ENCODE data around the gene TMEM258.

TMEM258 gene

DNA sequence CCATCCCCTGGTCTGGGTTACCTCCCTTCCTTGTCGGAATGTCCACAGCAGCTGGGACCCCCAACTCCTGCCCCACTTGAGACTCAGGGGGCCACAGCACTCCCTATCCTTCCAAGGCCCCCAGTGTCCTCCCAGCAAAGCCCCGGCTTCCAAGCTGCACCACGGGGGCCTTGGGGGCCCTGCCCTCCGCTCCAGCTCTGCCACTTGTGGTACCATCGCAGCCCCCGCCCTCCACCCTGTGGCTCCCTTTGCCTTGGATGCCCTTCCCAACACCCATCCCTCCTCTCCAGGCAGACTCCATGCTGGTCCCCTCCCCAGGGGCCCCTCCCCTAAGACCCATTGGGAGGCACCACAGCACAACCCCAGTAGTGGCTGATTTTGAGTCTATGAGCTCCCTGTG, 17.3 kb downstream of the TMEM258 start:
- H3K36me3 ChIP-seq (ENCODE audit: insufficient read depth): no peaks in the 10 kb centered on the region
- H3K9ac ChIP-seq: no peak overlapping the region
- H3K4me3 ChIP-seq (IDR thresholded peaks at IDR 0.05; ENCODE audit: insufficient read depth, low read depth, low read length): no peak overlapping the region
- H2AFZ ChIP-seq (ENCODE audit: low read depth): no peak overlapping the region
- no peak overlapping the region for H3K4me2 ChIP-seq
- H3K27me3 ChIP-seq (ENCODE audit: insufficient read depth, low read depth): no peaks in the 10 kb centered on the region
- no peak overlapping the region for H3K27ac ChIP-seq
- H4K20me1 ChIP-seq (ENCODE audit: insufficient read depth): no peaks in the 10 kb centered on the region
- no peaks in the 10 kb centered on the region for H3K79me2 ChIP-seq (ENCODE audit: insufficient read depth, low read depth)
- TF ChIP-seq, protein P1, sequence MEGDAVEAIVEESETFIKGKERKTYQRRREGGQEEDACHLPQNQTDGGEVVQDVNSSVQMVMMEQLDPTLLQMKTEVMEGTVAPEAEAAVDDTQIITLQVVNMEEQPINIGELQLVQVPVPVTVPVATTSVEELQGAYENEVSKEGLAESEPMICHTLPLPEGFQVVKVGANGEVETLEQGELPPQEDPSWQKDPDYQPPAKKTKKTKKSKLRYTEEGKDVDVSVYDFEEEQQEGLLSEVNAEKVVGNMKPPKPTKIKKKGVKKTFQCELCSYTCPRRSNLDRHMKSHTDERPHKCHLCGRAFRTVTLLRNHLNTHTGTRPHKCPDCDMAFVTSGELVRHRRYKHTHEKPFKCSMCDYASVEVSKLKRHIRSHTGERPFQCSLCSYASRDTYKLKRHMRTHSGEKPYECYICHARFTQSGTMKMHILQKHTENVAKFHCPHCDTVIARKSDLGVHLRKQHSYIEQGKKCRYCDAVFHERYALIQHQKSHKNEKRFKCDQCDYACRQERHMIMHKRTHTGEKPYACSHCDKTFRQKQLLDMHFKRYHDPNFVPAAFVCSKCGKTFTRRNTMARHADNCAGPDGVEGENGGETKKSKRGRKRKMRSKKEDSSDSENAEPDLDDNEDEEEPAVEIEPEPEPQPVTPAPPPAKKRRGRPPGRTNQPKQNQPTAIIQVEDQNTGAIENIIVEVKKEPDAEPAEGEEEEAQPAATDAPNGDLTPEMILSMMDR (conservative IDR thresholded peaks at IDR 0.05; ENCODE audit: low read depth, low read length): no peak
- H3K4me1 ChIP-seq (ENCODE audit: low read depth, poor library complexity, severe bottlenecking): peaks cover 7% of the 10 kb centered on the region

GRCh38 chr11:61774411-61774810, 18.0 kb downstream of the TMEM258 start:
- Histone ChIP-seq H3K79me2 (ENCODE audit: insufficient read depth, low read depth) (no peaks in the 10 kb centered on the region), H3K4me3 (IDR thresholded peaks at IDR 0.05; ENCODE audit: insufficient read depth, low read depth, low read length) (no peak overlapping the region), H3K4me1 (ENCODE audit: low read depth, poor library complexity, severe bottlenecking) (peaks cover 7% of the 10 kb centered on the region), H4K20me1 (ENCODE audit: insufficient read depth) (no peaks in the 10 kb centered on the region), H3K9ac (no peak overlapping the region), H3K4me2 (no peak overlapping the region), H3K36me3 (ENCODE audit: insufficient read depth) (no peaks in the 10 kb centered on the region), H2AFZ (ENCODE audit: low read depth) (no peak overlapping the region), H3K27me3 (ENCODE audit: insufficient read depth, low read depth) (no peaks in the 10 kb centered on the region), H3K27ac (no peak overlapping the region)
- TF ChIP-seq, protein P1 (conservative IDR thresholded peaks at IDR 0.05; ENCODE audit: low read depth, low read length): no peak

DNA sequence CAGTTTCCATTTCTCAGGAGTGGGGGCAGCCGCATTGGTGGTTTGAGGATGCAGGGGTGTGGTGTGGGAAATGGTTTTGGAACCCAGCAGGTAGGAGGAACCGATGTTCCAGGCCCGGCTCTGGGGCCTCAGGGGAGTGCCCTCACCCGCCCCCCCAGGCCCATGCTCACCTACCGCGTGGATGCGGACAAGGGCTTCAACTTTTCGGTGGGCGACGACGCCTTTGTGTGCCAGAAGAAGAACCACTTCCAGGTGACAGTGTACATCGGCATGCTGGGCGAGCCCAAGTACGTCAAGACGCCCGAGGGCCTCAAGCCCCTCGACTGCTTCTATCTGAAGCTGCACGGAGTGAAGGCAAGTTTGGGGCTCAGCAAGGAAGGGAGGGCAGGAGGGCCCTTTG, 18.6 kb downstream of the TMEM258 start:
- H3K4me2 ChIP-seq: no peak overlapping the region
- no peak overlapping the region for H3K9ac ChIP-seq
- H3K4me1 ChIP-seq (ENCODE audit: low read depth, poor library complexity, severe bottlenecking): peaks cover 7% of the 10 kb centered on the region
- H3K4me3 ChIP-seq (IDR thresholded peaks at IDR 0.05; ENCODE audit: insufficient read depth, low read depth, low read length): no peak overlapping the region
- no peak overlapping the region for H3K27ac ChIP-seq
- H3K79me2 ChIP-seq (ENCODE audit: insufficient read depth, low read depth): no peaks in the 10 kb centered on the region
- no peaks in the 10 kb centered on the region for H3K36me3 ChIP-seq (ENCODE audit: insufficient read depth)
- no peaks in the 10 kb centered on the region for H4K20me1 ChIP-seq (ENCODE audit: insufficient read depth)
- H3K27me3 ChIP-seq (ENCODE audit: insufficient read depth, low read depth): no peaks in the 10 kb centered on the region
- TF ChIP-seq, protein P1 (conservative IDR thresholded peaks at IDR 0.05; ENCODE audit: low read depth, low read length): no peak
- no peak overlapping the region for H2AFZ ChIP-seq (ENCODE audit: low read depth)

DNA sequence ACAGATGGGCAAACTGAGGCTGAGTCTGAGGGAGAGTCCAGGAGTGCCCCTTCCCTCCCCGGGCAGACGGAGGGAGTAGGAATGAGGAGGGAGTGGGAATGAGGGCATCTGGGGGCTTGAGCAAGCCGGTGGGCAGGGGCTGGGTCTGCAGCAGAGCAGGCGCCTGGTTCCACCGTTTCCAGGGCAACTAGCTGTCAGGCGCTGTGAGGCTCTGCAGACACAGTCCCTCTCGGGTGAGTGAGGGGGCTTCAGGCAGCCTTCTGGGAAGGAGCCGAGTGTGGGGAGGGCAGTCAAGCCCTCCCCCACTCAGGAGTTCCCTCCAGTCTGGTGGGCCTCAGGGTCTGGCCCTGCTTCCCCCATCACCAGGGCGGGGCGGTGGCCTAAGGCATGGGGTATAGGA, 19.0 kb downstream of the TMEM258 start:
- Histone ChIP-seq H3K36me3 (ENCODE audit: insufficient read depth) (no peaks in the 10 kb centered on the region), H3K4me3 (IDR thresholded peaks at IDR 0.05; ENCODE audit: insufficient read depth, low read depth, low read length) (no peak overlapping the region), H2AFZ (ENCODE audit: low read depth) (no peak overlapping the region), H4K20me1 (ENCODE audit: insufficient read depth) (no peaks in the 10 kb centered on the region), H3K4me1 (ENCODE audit: low read depth, poor library complexity, severe bottlenecking) (peaks cover 7% of the 10 kb centered on the region), H3K79me2 (ENCODE audit: insufficient read depth, low read depth) (no peaks in the 10 kb centered on the region), H3K27me3 (ENCODE audit: insufficient read depth, low read depth) (no peaks in the 10 kb centered on the region), H3K9ac (no peak overlapping the region), H3K4me2 (no peak overlapping the region), H3K27ac (no peak overlapping the region)
- TF ChIP-seq, protein P1 (conservative IDR thresholded peaks at IDR 0.05; ENCODE audit: low read depth, low read length): no peak

All from KMS-11 (cell line).